SJCRH30 (cell line): ENCODE measurements around the gene FBXO41. TPM values are rescaled to one million over a fixed set of nuclear protein-coding genes. Genes with fewer than 3 reads are reported as not detected.

ENCODE experiments used
- DNase-seq, 2 experiments: peaks; one replicate each; pipeline ENCODE4 v3.0.0-alpha.2; 2015 to 2020
- H3K27ac ChIP-seq: fragments of 250-450 bp; sonication (Bioruptor Pico); 2 replicates; pipeline ENCODE4 v1.5.1; 2020; ENCODE audit warnings: mild to moderate bottlenecking, moderate library complexity
- H3K27me3 ChIP-seq: fragments of 250-450 bp; sonication (Bioruptor Pico); 2 replicates; pipeline ENCODE4 v1.5.1; 2020; ENCODE audit warnings: mild to moderate bottlenecking, moderate library complexity
- H3K36me3 ChIP-seq: fragments of 250-450 bp; sonication (Bioruptor Pico); 2 replicates; pipeline ENCODE4 v1.5.1; 2020; ENCODE audit warnings: mild to moderate bottlenecking, moderate library complexity
- H3K4me1 ChIP-seq: fragments of 250-450 bp; sonication (Bioruptor Pico); 2 replicates; pipeline ENCODE4 v1.5.1; 2020; ENCODE audit warnings: mild to moderate bottlenecking, moderate library complexity
- H3K4me3 ChIP-seq: fragments of 250-450 bp; sonication (Bioruptor Pico); 2 replicates; pipeline ENCODE4 v1.5.1; 2020; ENCODE audit warnings: mild to moderate bottlenecking, moderate library complexity
- H3K9me3 ChIP-seq: fragments of 250-450 bp; sonication (Bioruptor Pico); replicated peaks from 2 replicates; pipeline ENCODE4 v1.5.1; 2020; ENCODE audit warnings: mild to moderate bottlenecking, moderate library complexity
- total RNA-seq: library from RNA; depleted of rRNA; stranded (reverse); fragments of >200 nt; shearing (Covaris generic); gene quantifications from 2 replicates; pipeline ENCODE4 v1.2.3, GENCODE V29; 2014

Gene FBXO41
- total RNA-seq, 1 experiment from 2014 or later = 14.2 TPM

GRCh38 chr2:73232403-73233153 lies 51.7 kb downstream of the FBXO41 start:
- Histone ChIP-seq H3K4me1 (peaks cover 6% of the 10 kb centered on the region; the same call in 1 of the 2 replicates), H3K9me3 (no peaks in the 10 kb centered on the region), H3K27me3 (no peaks in the 10 kb centered on the region), H3K36me3 (peaks cover 16% of the 10 kb centered on the region; the same call in 1 of the 2 replicates), H3K4me3 (peak overlapping the region; percentile 89), H3K27ac (peak overlapping the region; percentile 70)
- peak; percentile 42 to 54 for DNase-seq

DNA sequence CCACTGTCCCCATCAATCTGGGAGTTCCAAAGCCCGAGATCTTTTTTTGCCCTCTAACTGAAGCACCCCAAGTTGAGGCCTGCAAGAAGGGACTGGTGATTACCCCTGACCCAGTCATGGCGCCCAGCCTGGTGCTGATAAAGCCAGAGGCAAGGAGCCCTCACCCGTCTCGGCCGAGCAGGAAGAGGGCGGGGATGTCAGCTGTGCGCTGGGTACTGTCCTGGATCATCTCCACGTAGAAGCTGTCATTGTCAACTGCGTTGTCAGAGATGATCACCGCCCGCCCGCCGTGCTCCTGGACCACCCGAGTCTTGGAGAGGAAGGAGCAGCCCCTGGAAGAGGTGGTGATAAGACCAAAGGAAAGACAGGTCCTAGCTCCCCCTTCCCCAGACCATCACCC lies 55.6 kb downstream of the FBXO41 start:
- H3K27me3 ChIP-seq = no peaks in the 10 kb centered on the region
- H3K4me1 ChIP-seq = no peaks in the 10 kb centered on the region
- no peak overlapping the region for H3K27ac ChIP-seq
- no peaks in the 10 kb centered on the region for H3K9me3 ChIP-seq
- peaks cover 24% of the 10 kb centered on the region for H3K36me3 ChIP-seq
- no peak for DNase-seq
- no peak overlapping the region for H3K4me3 ChIP-seq

- no peak for DNase-seq
- no peak overlapping the region for H3K27ac ChIP-seq
- H3K36me3 ChIP-seq = peaks cover 28% of the 10 kb centered on the region
- H3K9me3 ChIP-seq = no peaks in the 10 kb centered on the region
- H3K4me1 ChIP-seq = no peaks in the 10 kb centered on the region
- H3K27me3 ChIP-seq = no peaks in the 10 kb centered on the region
- H3K4me3 ChIP-seq = no peak overlapping the region
Observed at GRCh38 chr2:73227086-73227485, 57.2 kb downstream of the FBXO41 start.

DNA sequence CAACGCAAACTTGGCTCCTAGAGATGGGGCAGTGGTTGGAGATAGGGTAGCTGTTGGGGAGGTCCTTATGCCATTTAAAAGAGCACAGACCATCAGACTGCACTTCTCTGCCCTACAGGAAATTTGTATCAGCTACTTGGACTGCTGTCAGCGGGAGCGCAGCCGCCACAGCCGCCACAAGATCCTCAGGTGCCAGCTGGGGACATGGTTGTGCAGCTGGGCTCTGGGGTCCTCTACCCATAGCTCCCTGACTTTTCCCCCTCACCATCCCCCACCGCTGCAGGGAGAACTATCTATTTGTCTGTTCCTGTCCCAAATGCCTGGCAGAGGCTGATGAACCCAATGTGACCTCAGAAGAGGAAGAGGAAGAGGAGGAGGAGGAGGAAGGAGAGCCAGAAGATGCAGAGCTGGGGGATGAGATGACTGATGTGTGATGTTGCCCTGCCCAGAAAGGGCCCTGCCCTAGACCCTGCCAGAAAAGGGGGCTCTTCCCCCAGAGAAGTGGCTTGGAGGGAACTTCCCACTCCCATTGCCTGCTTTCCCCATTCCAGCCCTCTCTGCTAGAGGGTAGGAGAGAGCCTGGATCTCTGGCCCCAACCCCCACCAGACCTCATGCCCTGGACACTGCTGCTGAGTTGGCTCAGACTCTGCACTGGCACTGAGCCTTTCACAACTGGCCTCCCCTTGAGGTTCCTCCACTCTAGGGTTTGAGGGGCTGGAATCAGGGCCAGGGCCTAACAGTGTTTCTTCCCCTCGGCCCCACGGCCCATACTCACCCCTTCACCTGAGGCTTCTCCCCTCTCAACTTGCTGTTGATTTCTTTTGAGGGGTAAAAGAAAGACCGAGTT lies 58.5 kb downstream of the FBXO41 start:
- Histone ChIP-seq H3K27me3 (no peaks in the 10 kb centered on the region), H3K27ac (no peak overlapping the region), H3K4me3 (no peak overlapping the region), H3K36me3 (peaks cover 31% of the 10 kb centered on the region), H3K4me1 (no peaks in the 10 kb centered on the region), H3K9me3 (no peaks in the 10 kb centered on the region)
- DNase-seq = no peak

- H3K4me3 ChIP-seq = no peak overlapping the region
- H3K9me3 ChIP-seq = no peaks in the 10 kb centered on the region
- no peak overlapping the region for H3K27ac ChIP-seq
- H3K27me3 ChIP-seq = no peaks in the 10 kb centered on the region
- H3K4me1 ChIP-seq = no peaks in the 10 kb centered on the region
- H3K36me3 ChIP-seq = peaks cover 27% of the 10 kb centered on the region
- no peak for DNase-seq
Observed at GRCh38 chr2:73223821-73224220, 60.5 kb downstream of the FBXO41 start.

- no peaks in the 10 kb centered on the region for H3K27me3 ChIP-seq
- H3K4me3 ChIP-seq = no peak overlapping the region
- no peaks in the 10 kb centered on the region for H3K9me3 ChIP-seq
- no peak overlapping the region for H3K27ac ChIP-seq
- peaks cover 7% of the 10 kb centered on the region for H3K36me3 ChIP-seq
- no peak for DNase-seq
- H3K4me1 ChIP-seq = peaks cover 3% of the 10 kb centered on the region; the same call in 1 of the 2 replicates
Observed at GRCh38 chr2:73218298-73218697, 66.0 kb downstream of the FBXO41 start.

- Histone ChIP-seq H3K4me1 (peaks cover 3% of the 10 kb centered on the region; the same call in 1 of the 2 replicates), H3K27ac (no peak overlapping the region), H3K27me3 (no peaks in the 10 kb centered on the region), H3K36me3 (peaks cover 6% of the 10 kb centered on the region), H3K9me3 (no peaks in the 10 kb centered on the region), H3K4me3 (no peak overlapping the region)
- DNase-seq = no peak
Observed at GRCh38 chr2:73217826-73218225, 66.5 kb downstream of the FBXO41 start.

- Histone ChIP-seq H3K4me1 (peaks cover 3% of the 10 kb centered on the region; the same call in 1 of the 2 replicates), H3K36me3 (peaks cover 3% of the 10 kb centered on the region), H3K27me3 (no peaks in the 10 kb centered on the region), H3K27ac (no peak overlapping the region), H3K4me3 (no peak overlapping the region), H3K9me3 (no peaks in the 10 kb centered on the region)
- no peak for DNase-seq
Observed at GRCh38 chr2:73217160-73217559, 67.1 kb downstream of the FBXO41 start.

- no peak for DNase-seq
- peak overlapping the region; percentile 95 for H3K4me3 ChIP-seq
- no peaks in the 10 kb centered on the region for H3K27me3 ChIP-seq
- H3K27ac ChIP-seq = no peak overlapping the region
- H3K36me3 ChIP-seq = no peaks in the 10 kb centered on the region
- H3K4me1 ChIP-seq = peaks cover 3% of the 10 kb centered on the region; the same call in 1 of the 2 replicates
- no peaks in the 10 kb centered on the region for H3K9me3 ChIP-seq
Observed at GRCh38 chr2:73215254-73215653, 69.0 kb downstream of the FBXO41 start.

DNA sequence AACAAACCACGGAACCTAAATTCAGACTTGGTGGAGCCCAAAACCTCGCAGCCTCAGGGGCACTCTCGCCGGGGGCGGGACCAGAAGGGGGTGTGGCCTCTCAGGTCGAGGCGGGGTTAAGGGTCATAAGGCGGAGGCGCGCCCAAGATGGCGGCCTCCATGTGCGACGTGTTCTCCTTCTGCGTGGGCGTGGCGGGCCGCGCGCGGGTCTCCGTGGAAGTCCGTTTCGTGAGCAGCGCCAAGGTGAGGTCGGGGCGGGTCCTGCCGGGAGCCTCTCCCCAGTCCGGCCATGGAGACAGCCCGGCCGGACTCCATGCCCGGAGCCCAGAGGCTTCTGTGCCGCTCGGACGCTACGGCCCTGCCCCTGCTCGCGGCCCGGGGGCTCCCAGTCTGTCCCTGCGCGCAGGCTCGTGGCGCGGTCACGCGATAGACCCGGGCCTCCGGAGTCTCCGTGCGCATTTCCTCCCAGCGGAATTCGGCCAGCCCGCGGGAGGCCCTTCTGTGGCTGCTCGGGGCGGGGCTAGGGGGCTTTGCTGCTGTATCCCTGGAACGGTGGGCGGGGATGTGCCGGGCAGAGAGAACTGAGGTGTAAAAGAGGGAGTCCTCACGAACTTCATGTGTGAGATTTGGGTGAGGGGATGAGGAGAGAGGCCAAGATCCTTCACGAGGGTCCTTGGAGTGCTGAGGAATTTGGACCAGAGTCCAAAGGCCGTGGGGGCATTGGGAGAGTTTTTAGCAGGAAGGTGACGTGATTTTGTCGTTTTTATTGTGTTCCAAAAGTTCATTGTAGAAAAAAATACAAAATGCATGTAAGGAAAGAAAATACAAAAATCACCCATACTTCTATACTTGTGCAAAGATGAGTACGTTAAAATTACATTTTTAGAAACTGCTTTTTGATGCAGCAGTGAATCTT lies 69.9 kb downstream of the FBXO41 start, which contains the start of gene SMYD5:
Gene SMYD5 (plus strand): TSS at position 126 of the 916 bp plus-strand sequence. CDS start 22 bp downstream, at position 148.
- DNase-seq = peak; percentile 93 to 94
- H3K4me3 ChIP-seq = peak within 1 kb of the TSS; percentile 95
- H3K4me1 ChIP-seq = peaks cover 3% of the 10 kb centered on the region; the same call in 1 of the 2 replicates
- peak within 1 kb of the TSS; percentile 85 for H3K27ac ChIP-seq
- no peaks in the 10 kb centered on the region for H3K27me3 ChIP-seq
- no peaks in the 10 kb centered on the region for H3K9me3 ChIP-seq
- H3K36me3 ChIP-seq = no peaks in the 10 kb centered on the region

DNA sequence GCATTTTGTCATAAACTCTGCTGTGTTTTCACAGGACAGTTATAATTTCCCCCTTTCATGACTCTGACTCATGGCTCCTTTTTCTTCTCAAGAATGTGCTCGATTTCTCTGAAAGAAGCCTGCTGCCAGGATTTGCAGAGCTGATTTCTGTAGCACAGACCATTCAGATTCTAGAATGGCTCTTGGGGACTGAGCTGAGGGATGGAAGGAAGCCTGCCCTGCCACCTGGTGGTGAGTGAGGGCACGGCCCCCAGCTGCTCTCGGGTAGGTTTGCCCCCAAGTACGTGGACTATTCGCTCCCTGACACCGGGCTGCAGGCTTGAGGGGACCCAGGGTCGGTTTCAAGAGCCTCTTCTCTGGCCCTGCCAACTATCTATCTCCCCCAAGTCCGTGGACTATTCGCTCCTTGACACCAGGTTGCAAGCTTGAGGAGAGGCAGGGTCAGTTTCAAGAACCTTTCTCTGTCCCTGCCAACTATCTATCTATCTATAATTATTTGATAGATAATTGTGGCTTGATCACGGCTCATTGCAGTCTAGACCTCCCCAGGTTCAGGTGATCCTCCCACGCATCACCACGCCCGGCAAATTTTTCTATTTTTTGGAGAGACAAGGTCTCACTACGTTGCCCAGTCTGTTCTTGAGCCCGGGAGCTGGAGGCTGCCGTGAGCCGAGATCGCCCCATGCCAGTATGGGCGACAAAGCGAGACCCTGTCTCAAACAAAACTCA lies 71.7 kb downstream of the FBXO41 start:
- H3K4me1 ChIP-seq = peaks cover 3% of the 10 kb centered on the region; the same call in 1 of the 2 replicates
- peak; percentile 75 to 89 for DNase-seq
- no peak overlapping the region for H3K4me3 ChIP-seq
- H3K9me3 ChIP-seq = no peaks in the 10 kb centered on the region
- no peaks in the 10 kb centered on the region for H3K27me3 ChIP-seq
- no peak overlapping the region for H3K27ac ChIP-seq
- no peaks in the 10 kb centered on the region for H3K36me3 ChIP-seq

DNA sequence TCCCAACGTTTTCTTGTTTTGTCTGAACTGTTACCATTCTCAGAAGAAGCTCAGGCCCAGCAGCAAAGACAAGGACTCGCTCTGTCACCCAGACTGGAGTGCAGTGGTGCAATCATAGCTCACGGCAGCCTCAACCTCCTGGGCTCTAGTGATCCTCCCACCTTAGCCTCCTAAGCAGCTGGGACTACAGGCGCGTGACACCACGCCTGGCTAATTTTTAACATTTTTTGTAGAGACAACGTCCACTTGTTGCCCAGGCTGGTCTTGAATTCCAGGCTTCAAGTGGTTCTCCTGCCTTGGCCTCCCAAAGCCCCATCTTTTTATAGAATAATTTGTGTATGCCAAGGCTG lies 72.2 kb downstream of the FBXO41 start:
- no peaks in the 10 kb centered on the region for H3K9me3 ChIP-seq
- no peak for DNase-seq
- peaks cover 3% of the 10 kb centered on the region; the same call in 1 of the 2 replicates for H3K4me1 ChIP-seq
- H3K4me3 ChIP-seq = no peak overlapping the region
- H3K27ac ChIP-seq = no peak overlapping the region
- no peaks in the 10 kb centered on the region for H3K27me3 ChIP-seq
- H3K36me3 ChIP-seq = no peaks in the 10 kb centered on the region

DNA sequence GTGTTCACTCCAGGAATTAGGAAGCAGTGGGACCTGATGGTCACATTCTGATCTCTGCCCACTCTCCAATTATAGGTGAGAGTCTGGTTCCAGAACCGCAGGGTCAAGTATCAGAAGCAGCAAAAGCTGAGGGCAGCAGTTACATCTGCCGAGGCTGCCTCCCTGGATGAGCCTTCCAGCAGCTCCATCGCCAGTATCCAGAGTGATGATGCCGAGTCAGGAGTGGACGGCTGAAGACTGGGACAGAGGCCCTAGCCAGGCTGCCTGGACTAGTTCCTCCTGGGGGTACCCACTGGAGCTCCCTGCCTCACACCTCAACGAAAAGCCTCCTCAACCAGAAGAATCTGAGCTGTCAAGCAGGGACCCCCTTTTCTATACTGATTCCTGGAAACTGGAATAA lies 73.6 kb downstream of the FBXO41 start:
- H3K9me3 ChIP-seq = no peaks in the 10 kb centered on the region; the same call in 1 of the 2 replicates
- H3K36me3 ChIP-seq = no peaks in the 10 kb centered on the region
- peaks cover 3% of the 10 kb centered on the region; the same call in 1 of the 2 replicates for H3K4me1 ChIP-seq
- H3K4me3 ChIP-seq = no peak overlapping the region
- no peak for DNase-seq
- H3K27me3 ChIP-seq = 0 out of 2 replicates have a peak, but pooled peaks cover 6% of the 10 kb centered on the region
- H3K27ac ChIP-seq = no peak overlapping the region
